SK-N-SH (cell line): ENCODE results near the gene AIF1L. TPM values are rescaled to one million over a fixed set of nuclear protein-coding genes. Genes with fewer than 3 reads are reported as not detected.

Experiments
- CTCF ChIA-PET: fragments of 300-600, 350-600 bp; formaldehyde crosslinking; extraction: SDS; loops from one replicate; lab custom pipeline; 2021; lab: Yijun Ruan, JAX
- POLR2A ChIA-PET: fragments of 350-600 bp; sonication (Branson Sonifier 250); formaldehyde crosslinking; extraction: SDS; loops from one replicate; lab custom pipeline; 2020; ENCODE audit warnings: antibody characterized with exemption, inconsistent platforms; lab: Yijun Ruan, JAX
- DNase-seq: peaks from one replicate; pipeline ENCODE4 v3.0.0; 2012
- H2AFZ ChIP-seq: fragments of 200-600 bp; sonication (generic); 2 replicates; pipeline ENCODE4 v1.8.1; 2016; ENCODE audit warnings: antibody characterized with exemption, mild to moderate bottlenecking, low read depth
- H3F3A ChIP-seq: fragments of 200-600 bp; sonication (generic); replicated peaks from 2 replicates; pipeline ENCODE3; 2016; ENCODE audit warnings: antibody characterized with exemption, mild to moderate bottlenecking; ENCODE audit not compliant: insufficient read depth
- H3K27ac ChIP-seq, 2 experiments: fragments of 200-500 bp in 1 of 2; fragments of 200-600 bp in 1 of 2; sonication (Bioruptor generic) in 1 of 2; sonication (generic), shearing (Covaris generic) in 1 of 2; 2 replicates each; pipeline versions ENCODE4 v1.5.1 to v1.6.1; 2014 to 2016; ENCODE audit warnings: low read depth in 2 of 2, inconsistent platforms in 1 of 2, low read length in 1 of 2, mild to moderate bottlenecking in 1 of 2, mixed read lengths in 1 of 2
- H3K27me3 ChIP-seq: fragments of 200-600 bp; sonication (generic), shearing (Covaris generic); 2 replicates; pipeline ENCODE4 v1.6.1; 2016; ENCODE audit warnings: mixed run types; ENCODE audit not compliant: insufficient read depth
- H3K36me3 ChIP-seq, 2 experiments: fragments of 200-500 bp in 1 of 2; fragments of 200-600 bp in 1 of 2; sonication (Bioruptor generic) in 1 of 2; sonication (generic) in 1 of 2; replicated peaks in 1 of 2; 2 replicates each; pipeline versions ENCODE3 to v1.5.1; 2014 to 2016; ENCODE audit warnings: low read length in 1 of 2, mild to moderate bottlenecking in 1 of 2; ENCODE audit not compliant: insufficient read depth in 2 of 2, control insufficient read depth in 1 of 2
- H3K4me1 ChIP-seq, 2 experiments: fragments of 200-500 bp in 1 of 2; fragments of 200-600 bp in 1 of 2; sonication (Bioruptor generic) in 1 of 2; sonication (generic), shearing (Covaris generic) in 1 of 2; 2 replicates each; pipeline versions ENCODE4 v1.5.1 to v1.6.1; 2014 to 2016; ENCODE audit warnings: low read depth in 1 of 2, low read length in 1 of 2, mixed run types in 1 of 2; ENCODE audit not compliant: insufficient read depth in 2 of 2, control insufficient read depth in 1 of 2
- H3K4me2 ChIP-seq: fragments of 200-600 bp; sonication (generic), shearing (Covaris generic); 2 replicates; pipeline ENCODE4 v1.6.1; 2017; ENCODE audit warnings: mixed run types
- H3K4me3 ChIP-seq, 2 experiments: fragments of 200-500 bp in 1 of 2; fragments of 200-600 bp in 1 of 2; sonication (Bioruptor generic) in 1 of 2; sonication (generic), shearing (Covaris generic) in 1 of 2; 2 replicates each; pipeline versions ENCODE4 v1.5.1 to v1.8.1; 2014 to 2016; ENCODE audit warnings: low read depth in 2 of 2, inconsistent platforms in 1 of 2, low read length in 1 of 2, mild to moderate bottlenecking in 1 of 2, mixed read lengths in 1 of 2, moderate library complexity in 1 of 2
- H3K79me2 ChIP-seq: fragments of 200-600 bp; sonication (generic); 2 replicates; pipeline ENCODE4 v1.8.1; 2017; ENCODE audit warnings: mild to moderate bottlenecking; ENCODE audit not compliant: insufficient read depth
- H3K9ac ChIP-seq: fragments of 200-600 bp; sonication (generic); 2 replicates; pipeline ENCODE4 v1.6.1; 2017; ENCODE audit warnings: mixed run types
- H3K9me2 ChIP-seq: fragments of 200-600 bp; sonication (generic); 2 replicates; pipeline ENCODE4 v1.6.1; 2017; ENCODE audit warnings: mixed run types
- H3K9me3 ChIP-seq: fragments of 200-600 bp; sonication (generic); 2 replicates; pipeline ENCODE4 v1.6.1; 2017; ENCODE audit warnings: mixed run types, mild to moderate bottlenecking, moderate library complexity
- H4K20me1 ChIP-seq: fragments of 200-600 bp; sonication (generic); 2 replicates; pipeline ENCODE4 v1.6.1; 2017; ENCODE audit warnings: mild to moderate bottlenecking, mixed run types; ENCODE audit not compliant: insufficient read depth
- CHD2 ChIP-seq: fragments of 150-350 bp; IDR thresholded peaks from 2 replicates; pipeline ENCODE4 v1.6.1; 2018; ENCODE audit warnings: low read length; ENCODE audit not compliant: partially characterized antibody
- EP300 ChIP-seq, 2 experiments: IDR thresholded peaks; 2 replicates each; pipeline versions ENCODE4 v1.4.0 to v1.6.1; 2012; ENCODE audit warnings: borderline replicate concordance in 1 of 2, low read depth in 1 of 2, low read length in 1 of 2
- FOSL2 ChIP-seq: IDR thresholded peaks from 2 replicates; pipeline ENCODE4 v1.4.0; 2012; ENCODE audit warnings: low read depth, mild to moderate bottlenecking, moderate library complexity, borderline replicate concordance
- FOXM1 ChIP-seq: IDR thresholded peaks from 2 replicates; pipeline ENCODE4 v1.4.0; 2012; ENCODE audit warnings: low read depth, mild to moderate bottlenecking
- GABPA ChIP-seq: IDR thresholded peaks from 2 replicates; pipeline ENCODE4 v1.4.0; 2012; ENCODE audit warnings: low read depth, mild to moderate bottlenecking
- JUND ChIP-seq: IDR thresholded peaks from 2 replicates; pipeline ENCODE4 v1.4.0; 2012
- MXI1 ChIP-seq: IDR thresholded peaks from 2 replicates; pipeline ENCODE4 v1.6.1; 2012; ENCODE audit warnings: mild to moderate bottlenecking, low read depth, low read length, improper control_type of control experiment
- NFIC ChIP-seq: IDR thresholded peaks from 2 replicates; pipeline ENCODE4 v1.4.0; 2012; ENCODE audit warnings: borderline replicate concordance
- SMC3 ChIP-seq: IDR thresholded peaks from 2 replicates; pipeline ENCODE4 v1.6.1; 2012; ENCODE audit warnings: low read depth, low read length, improper control_type of control experiment
- TAF1 ChIP-seq: IDR thresholded peaks from 2 replicates; pipeline ENCODE4 v1.6.1; 2012; ENCODE audit warnings: low read depth, mild to moderate bottlenecking, low read length, moderate library complexity, borderline replicate concordance
- TCF12 ChIP-seq: IDR thresholded peaks from 2 replicates; pipeline ENCODE4 v1.4.0; 2012
- WGBS: methylation state at CpG from one replicate; pipeline ENCODE4 v1.1.6; 2017; ENCODE audit warnings: low lambda C conversion rate; 5-methylcytosine and 5-hydroxymethylcytosine counted together
- polyA plus RNA-seq, 3 experiments: library from polyadenylated mRNA; depleted of rRNA; stranded (reverse); fragments of >200 nt; gene quantifications; 2 replicates each; pipeline ENCODE4 v1.2.3, GENCODE V29; 2012
- TF ChIP-seq, protein P1 (sequence below): IDR thresholded peaks from 2 replicates; pipeline ENCODE4 v1.6.1; 2012; ENCODE audit warnings: mild to moderate bottlenecking, low read depth, low read length, moderate library complexity
- TF ChIP-seq, protein P2 (sequence below): IDR thresholded peaks from 2 replicates; pipeline ENCODE4 v1.4.0; 2012; ENCODE audit warnings: low read depth
- TF ChIP-seq, protein P3 (sequence below): fragments of 150-350 bp; IDR thresholded peaks from 2 replicates; pipeline ENCODE4 v1.6.1; 2016; ENCODE audit warnings: mild to moderate bottlenecking, low read depth, low read length
- TF ChIP-seq, protein P4 (sequence below): IDR thresholded peaks from 2 replicates; pipeline ENCODE4 v1.4.0; 2012; ENCODE audit warnings: low read depth, borderline replicate concordance
- TF ChIP-seq, protein P5 (sequence below): fragments of 150-350 bp; IDR thresholded peaks from 2 replicates; pipeline ENCODE4 v1.6.1; 2017; ENCODE audit warnings: antibody characterized with exemption, low read length, low read depth, borderline replicate concordance

The AIF1L gene
- polyA plus RNA-seq, 1 of the 3 experiments (the other 2 are of a cell fraction), result 0.26 TPM

DNA sequence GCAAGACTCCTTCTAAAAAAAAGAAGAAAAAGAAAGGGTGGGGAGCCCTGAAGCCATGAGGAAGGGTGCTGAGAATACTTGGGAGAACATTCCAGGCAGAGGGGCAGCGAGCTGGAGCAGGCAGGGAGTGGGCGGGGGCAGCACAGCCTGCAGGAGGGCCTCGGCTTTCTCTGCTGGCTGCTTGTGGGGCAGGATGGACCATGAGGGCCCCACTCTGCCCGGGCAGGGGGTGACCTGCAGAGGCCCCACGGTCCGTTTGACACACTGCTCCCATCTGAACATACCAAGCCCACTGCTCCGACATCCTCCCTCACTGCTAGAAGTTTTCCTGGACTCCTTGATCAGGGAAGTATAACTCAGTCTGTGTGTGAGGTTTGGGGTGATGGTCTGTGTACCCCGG lies 17.3 kb downstream of the AIF1L start:
- Histone ChIP-seq H3K27ac (no peak overlapping the region), H3K4me1 (no peaks in the 10 kb centered on the region; a peak in 1 of 4 replicates), H3K79me2 (no peaks in the 10 kb centered on the region), H3K4me2 (no peak overlapping the region), H2AFZ (no peak overlapping the region), H4K20me1 (no peaks in the 10 kb centered on the region), H3K36me3 (no peaks in the 10 kb centered on the region), H3F3A (no peaks in the 10 kb centered on the region), H3K9me2 (no peaks in the 10 kb centered on the region), H3K27me3 (no peaks in the 10 kb centered on the region), H3K4me3 (no peak overlapping the region), H3K9me3 (no peaks in the 10 kb centered on the region), H3K9ac (no peak overlapping the region)
- TF ChIP-seq EP300 (IDR thresholded peaks at IDR 0.05; ENCODE audit: borderline replicate concordance in 1 of 2, low read depth in 1 of 2, low read length in 1 of 2) (no peak), TCF12 (no peak), MXI1 (no peak), JUND (no peak), SMC3 (no peak), TAF1 (no peak), NFIC (no peak), FOSL2 (no peak), GABPA (no peak), CHD2 (no peak), FOXM1 (no peak)
- TF ChIP-seq, protein P1, sequence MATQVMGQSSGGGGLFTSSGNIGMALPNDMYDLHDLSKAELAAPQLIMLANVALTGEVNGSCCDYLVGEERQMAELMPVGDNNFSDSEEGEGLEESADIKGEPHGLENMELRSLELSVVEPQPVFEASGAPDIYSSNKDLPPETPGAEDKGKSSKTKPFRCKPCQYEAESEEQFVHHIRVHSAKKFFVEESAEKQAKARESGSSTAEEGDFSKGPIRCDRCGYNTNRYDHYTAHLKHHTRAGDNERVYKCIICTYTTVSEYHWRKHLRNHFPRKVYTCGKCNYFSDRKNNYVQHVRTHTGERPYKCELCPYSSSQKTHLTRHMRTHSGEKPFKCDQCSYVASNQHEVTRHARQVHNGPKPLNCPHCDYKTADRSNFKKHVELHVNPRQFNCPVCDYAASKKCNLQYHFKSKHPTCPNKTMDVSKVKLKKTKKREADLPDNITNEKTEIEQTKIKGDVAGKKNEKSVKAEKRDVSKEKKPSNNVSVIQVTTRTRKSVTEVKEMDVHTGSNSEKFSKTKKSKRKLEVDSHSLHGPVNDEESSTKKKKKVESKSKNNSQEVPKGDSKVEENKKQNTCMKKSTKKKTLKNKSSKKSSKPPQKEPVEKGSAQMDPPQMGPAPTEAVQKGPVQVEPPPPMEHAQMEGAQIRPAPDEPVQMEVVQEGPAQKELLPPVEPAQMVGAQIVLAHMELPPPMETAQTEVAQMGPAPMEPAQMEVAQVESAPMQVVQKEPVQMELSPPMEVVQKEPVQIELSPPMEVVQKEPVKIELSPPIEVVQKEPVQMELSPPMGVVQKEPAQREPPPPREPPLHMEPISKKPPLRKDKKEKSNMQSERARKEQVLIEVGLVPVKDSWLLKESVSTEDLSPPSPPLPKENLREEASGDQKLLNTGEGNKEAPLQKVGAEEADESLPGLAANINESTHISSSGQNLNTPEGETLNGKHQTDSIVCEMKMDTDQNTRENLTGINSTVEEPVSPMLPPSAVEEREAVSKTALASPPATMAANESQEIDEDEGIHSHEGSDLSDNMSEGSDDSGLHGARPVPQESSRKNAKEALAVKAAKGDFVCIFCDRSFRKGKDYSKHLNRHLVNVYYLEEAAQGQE, result no peak
- TF ChIP-seq, protein P2, sequence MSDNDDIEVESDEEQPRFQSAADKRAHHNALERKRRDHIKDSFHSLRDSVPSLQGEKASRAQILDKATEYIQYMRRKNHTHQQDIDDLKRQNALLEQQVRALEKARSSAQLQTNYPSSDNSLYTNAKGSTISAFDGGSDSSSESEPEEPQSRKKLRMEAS, result no peak
- TF ChIP-seq, protein P3, sequence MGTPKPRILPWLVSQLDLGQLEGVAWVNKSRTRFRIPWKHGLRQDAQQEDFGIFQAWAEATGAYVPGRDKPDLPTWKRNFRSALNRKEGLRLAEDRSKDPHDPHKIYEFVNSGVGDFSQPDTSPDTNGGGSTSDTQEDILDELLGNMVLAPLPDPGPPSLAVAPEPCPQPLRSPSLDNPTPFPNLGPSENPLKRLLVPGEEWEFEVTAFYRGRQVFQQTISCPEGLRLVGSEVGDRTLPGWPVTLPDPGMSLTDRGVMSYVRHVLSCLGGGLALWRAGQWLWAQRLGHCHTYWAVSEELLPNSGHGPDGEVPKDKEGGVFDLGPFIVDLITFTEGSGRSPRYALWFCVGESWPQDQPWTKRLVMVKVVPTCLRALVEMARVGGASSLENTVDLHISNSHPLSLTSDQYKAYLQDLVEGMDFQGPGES, result no peak
- TF ChIP-seq, protein P4, sequence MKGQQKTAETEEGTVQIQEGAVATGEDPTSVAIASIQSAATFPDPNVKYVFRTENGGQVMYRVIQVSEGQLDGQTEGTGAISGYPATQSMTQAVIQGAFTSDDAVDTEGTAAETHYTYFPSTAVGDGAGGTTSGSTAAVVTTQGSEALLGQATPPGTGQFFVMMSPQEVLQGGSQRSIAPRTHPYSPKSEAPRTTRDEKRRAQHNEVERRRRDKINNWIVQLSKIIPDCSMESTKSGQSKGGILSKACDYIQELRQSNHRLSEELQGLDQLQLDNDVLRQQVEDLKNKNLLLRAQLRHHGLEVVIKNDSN, result no peak
- TF ChIP-seq, protein P5, sequence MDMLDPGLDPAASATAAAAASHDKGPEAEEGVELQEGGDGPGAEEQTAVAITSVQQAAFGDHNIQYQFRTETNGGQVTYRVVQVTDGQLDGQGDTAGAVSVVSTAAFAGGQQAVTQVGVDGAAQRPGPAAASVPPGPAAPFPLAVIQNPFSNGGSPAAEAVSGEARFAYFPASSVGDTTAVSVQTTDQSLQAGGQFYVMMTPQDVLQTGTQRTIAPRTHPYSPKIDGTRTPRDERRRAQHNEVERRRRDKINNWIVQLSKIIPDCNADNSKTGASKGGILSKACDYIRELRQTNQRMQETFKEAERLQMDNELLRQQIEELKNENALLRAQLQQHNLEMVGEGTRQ, result no peak
- POLR2A ChIA-PET, result no interaction called here
- CTCF ChIA-PET, result interaction anchor here (1.1 to 2.0 kb wide), 3 partner anchors 11 to 67 kb away, joined by 3 to 6 read pairs (median 5); partner anchors contain the start of gene NUP214
- 90% methylated on average over 5 of the region's 8 CpGs for WGBS
- DNase-seq, result no peak
